ENCODE data around the gene CHAF1A.

Gene CHAF1A

DNA sequence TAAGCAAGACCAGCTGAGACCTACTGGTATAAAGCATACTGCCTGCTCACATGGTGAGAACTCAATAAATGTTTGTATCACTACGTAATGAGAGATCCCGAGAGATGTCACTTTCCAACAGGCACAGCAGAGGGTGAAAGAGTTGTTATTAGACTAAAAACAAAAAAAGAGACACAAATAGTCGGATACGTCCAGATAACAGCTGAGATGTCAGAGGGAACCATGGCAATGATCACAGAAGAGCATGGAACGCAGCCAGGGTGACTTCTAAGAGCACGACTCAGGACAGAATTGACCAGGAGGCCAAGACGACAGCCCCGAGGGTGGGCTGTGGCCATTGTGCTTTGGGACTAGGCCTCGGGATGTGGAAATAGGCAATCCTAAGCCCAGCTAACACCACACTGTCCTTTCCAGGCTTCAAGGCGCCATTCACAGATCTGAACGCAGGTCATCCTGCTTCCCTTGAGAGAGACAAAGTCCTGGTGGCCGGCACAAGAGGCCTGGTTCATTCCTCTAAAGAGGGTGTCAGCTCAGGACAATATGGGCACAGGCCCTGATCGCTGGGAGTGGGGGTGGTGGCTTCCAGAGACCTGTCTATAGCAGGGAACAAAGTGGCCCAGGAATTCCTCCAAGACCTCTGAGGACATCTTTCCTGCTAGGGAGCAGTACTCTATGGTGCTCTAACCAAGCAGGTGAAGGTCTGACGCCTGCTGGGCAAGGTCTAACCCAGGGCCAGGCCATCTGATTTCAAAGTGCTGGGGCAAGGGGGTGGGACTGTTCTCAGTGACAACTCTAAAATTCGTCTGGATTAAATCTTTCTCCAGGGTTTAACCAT is 5.3 kb upstream of the CHAF1A start:
- no peak for TF ChIP-seq CTCF (IDR thresholded peaks at IDR 0.05)

GRCh38 chr19:4399812-4400134 is 2.7 kb upstream of the CHAF1A start:
- no peak for TF ChIP-seq CTCF (IDR thresholded peaks at IDR 0.05)

DNA sequence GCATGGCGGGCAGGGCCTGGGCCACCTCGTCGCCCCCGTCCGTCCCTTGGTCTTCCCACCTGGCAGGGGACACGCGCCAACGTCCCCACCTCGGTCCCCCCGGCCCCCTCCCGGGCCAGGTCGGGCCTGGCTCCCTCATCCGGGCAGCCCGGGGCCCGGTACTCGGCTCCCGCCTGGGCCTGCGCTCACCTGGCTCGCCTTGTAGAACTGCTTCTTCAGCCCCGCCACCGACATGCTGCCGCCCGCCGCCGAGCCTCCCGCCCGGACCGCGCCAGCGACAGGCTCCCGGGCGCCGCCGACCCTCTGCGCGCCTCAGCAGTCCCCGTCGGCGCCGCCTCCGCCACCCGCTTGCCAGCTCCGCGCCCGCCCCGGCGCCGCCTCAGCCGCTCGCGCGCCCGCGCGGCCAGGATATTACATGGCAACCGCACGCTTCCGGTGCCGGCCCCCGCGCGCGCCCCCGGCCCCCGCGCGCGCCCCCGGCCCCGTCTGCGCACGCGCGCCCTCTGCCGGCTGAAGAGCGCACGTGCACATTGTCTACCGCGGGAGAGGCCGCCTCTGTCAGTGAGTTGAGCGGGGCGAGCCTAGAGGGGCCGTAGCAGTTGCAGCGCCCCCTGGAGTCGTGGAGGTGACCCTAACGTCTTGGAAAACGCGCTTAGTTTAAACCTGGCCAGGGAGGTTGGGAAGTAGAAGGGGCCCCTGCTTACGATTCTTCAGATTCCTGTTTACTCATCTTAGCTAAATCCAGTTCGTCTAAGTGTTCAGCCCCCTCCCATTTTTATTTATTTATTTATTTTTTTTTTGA is 2.1 kb upstream of the CHAF1A start, which contains the start of gene SH3GL1:
Gene SH3GL1 (minus strand): TSS at position 413 of the 802 bp plus-strand sequence. CDS start 179 bp downstream, at position 234.
- TF ChIP-seq CTCF (IDR thresholded peaks at IDR 0.05), result peak; percentile 100

- TF ChIP-seq CTCF (IDR thresholded peaks at IDR 0.05), result no peak
Observed at GRCh38 chr19:4401769-4402170, 670 bp upstream of the CHAF1A start.

DNA sequence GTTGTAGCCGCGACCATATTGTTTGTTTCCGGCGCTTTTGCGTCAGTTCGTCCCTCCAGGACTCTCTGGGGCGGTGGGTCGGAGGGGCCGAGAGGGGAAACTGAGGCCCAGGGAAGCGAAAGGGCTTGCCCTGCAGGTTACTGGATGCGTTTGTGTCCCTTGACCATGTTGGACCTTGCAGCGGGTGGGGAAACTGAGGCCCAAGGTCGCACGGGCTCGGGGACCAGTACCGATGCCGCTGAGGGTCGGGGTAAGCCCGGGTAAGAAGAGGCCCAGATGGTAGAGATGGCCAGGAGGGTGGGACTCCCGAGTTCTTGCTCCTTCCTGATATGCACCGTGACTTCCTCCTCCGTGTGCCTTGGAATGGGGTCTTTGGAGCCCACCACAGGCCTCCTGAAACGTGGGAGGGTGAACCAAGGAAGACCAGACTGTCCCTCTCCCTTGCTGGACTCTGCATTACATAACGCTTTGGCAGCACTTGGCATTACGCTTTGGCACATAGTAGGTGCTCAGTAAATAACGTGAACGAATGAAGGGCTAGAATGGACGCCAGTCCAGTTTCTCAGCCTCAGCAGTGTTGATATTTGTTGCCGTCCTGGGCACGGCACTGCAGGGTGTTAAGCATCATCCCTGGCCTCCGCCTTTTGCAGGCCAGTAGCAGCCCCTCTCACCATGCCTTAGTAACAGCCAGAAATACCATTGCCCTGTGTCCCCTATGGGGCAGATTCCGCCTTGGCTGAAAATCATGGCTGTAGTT is 743 bp downstream of the CHAF1A start:
- TF ChIP-seq CTCF (IDR thresholded peaks at IDR 0.05), result no peak

- TF ChIP-seq CTCF (IDR thresholded peaks at IDR 0.05), result no peak
Observed at GRCh38 chr19:4405977-4406376, 3.5 kb downstream of the CHAF1A start.

- TF ChIP-seq CTCF (IDR thresholded peaks at IDR 0.05), result no peak
Observed at GRCh38 chr19:4406626-4407025, 4.2 kb downstream of the CHAF1A start.

Data from LNCAP (cell line).